GM21619 (cell line): ENCODE results near the gene PGLYRP4.
"Not testable (repeated sequence)": the region's sequence is repeated elsewhere in the genome, so short reads cannot be mapped to it uniquely, and the experiment has no call there.

ENCODE experiments used
- ATAC-seq: cut with Tn5 transposase; IDR thresholded peaks from one replicate; pipeline ENCODE4 v1.9.1; 2021; ENCODE audit not compliant: unreplicated experiment

The PGLYRP4 gene

DNA sequence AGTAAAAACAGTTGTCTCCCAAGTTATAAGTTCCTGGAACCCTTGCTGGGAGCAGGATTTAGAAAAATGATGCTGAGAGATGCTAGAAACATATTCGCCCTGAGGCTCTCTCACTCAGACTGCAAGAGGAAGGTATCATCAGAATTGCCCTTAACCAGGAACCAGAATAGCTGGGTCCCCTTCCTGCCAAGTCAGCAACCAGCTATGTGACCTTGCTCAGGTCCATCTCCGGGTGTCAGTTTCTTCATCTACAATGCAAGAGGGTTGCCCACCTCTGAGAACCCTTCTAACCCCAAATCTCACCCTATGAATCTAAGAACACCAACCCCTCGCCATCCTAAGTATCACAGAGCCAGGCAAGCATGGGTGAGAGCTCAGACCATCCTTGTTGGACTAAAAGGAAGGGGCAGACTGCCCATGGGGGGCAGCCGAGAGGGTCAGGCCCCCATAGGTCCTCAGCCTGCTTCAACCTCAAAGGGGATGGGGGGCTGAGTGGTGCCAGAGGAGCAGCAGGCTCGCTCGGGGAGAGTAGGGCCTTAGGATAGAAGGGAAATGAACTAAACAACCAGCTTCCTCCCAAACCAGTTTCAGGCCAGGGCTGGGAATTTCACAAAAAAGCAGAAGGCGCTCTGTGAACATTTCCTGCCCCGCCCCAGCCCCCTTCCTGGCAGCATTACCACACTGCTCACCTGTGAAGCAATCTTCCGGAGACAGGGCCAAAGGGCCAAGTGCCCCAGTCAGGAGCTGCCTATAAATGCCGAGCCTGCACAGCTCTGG lies 8.6 kb upstream of the PGLYRP4 start:
- no peak for ATAC-seq

- no peak for ATAC-seq
These were observed 7.9 kb upstream of the PGLYRP4 start for GRCh38 chr1:153356392-153357075.

DNA sequence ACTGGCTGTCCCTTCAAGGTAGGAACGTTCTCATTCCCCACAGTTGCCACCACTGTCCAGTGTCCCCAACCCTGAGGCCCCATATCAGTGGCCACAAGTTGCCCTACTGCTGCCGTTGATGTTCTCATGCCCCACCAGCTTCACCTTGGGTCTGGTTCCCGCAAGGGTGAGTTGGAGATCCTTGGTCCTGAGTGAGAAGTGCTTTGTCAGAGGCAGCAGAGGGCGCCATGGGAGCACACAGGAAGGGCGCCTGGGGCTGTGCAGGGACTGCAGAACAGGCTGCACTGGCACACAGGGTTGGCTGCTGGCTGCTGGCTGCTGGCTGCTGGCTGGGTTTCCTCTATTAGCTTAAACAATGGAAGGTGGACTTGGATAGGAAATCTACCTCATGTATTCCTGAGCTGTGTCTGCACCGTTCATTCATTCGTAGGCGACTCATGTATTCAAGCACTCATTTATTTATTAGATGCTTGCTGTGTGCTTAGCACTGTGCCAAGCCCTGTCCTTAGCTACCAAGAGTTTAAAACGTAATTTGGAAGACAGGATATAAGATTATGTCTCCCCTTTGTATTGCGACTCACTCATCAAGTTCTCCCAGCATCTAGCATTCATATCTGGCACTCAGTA lies 6.9 kb upstream of the PGLYRP4 start:
- ATAC-seq = no peak

- no peak for ATAC-seq
These were observed 6.0 kb upstream of the PGLYRP4 start for GRCh38 chr1:153354515-153355193.

DNA sequence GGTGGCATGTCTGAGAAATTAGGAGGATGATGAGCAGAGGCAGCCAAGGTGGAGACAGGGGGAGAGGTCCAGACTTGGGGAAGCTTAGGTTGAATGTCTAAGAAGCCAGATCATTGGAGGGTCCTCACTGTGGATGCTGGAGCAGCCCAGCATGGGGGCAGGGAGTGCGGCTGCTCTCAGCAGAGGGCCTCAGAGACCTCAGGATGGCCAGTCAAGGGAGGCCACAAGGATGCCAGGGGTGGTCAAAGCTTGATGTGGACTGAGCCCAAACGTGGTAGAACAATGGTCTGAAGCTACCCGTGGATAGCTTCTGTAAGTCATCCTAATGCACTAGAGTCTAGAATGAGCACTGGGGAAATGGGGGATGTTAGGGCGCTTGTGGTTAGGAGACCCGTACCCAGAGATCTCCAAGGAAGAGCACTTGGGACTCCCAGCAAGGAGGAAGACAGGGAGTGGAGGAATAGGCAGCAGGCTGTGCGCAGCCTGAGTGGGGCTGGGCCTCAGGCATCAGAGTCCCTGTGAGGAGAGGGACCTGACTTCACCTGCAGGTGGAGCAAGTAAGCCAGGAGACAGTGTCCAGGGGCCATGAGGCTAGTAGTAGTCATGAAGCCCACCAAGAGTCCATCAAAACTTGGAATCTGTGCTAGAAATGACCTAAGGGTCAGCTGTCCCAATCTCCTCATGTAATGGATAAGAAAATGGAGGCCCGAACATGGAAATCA lies 4.7 kb upstream of the PGLYRP4 start:
- no peak for ATAC-seq

DNA sequence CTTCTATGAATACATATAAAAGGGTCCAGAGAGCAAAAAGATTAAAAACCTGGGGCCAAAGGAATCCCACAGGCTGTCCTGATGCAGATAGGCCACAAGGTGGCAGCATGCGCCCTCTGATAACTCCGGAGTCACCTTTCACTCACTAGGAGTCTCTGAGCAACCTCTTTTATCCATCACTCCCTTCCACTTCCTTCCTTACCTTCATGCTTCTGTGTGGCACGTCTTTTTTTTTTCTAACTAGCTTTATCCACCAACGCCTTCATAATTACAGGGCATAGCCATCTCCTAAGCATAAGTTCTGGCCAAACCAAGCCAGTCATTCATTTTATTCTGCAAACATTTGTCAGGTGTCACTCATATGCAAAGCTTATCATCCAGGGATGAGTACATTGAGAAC lies 3.9 kb upstream of the PGLYRP4 start:
- no peak for ATAC-seq

- no peak for ATAC-seq
These were observed 1.8 kb upstream of the PGLYRP4 start for GRCh38 chr1:153350321-153350957.

DNA sequence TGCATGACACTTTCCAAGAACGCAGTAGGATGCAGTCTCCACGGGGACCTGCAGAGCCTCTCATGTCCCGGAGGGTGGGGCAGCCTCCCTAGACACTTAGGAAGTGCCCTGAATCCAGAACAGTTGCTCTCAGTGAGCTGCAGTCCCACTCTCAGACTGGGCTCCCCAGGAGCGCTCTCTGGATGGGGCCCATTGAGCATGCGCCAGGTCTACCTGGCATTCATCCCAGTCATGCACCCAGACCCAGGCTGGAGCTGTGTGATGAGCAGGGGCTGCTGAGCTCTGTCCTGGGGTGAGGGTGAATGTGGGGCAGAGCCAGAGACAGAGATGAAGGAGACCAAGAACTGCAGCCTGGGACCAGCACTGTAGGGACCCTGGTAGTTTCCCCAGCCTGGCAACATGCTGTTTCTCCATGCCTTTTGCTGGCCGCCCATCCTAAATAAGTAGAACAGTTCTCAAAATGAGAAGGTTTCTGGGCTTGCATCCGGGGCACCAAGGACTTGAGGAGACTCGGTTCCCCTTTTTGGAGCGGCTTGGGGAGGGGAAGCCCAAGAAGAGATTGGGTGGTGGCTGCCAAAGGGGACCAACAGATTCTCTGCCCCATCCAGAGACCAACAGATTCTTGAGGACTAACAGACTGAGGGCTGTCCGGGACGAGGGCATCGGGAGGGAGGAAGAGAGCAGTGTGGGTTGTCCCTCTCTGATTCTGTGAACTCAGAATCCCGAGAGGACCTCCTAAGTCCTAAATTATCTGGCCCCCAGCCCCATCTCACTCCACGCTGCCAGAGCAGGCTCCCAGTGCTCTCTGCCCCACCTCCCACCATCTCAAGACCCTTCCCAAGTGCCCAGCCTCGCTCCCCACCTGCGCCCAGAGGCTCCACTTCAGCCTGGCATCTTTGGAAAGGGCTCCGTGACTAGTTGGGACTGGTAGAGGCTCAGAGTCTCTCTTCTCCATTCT lies 1.0 kb upstream of the PGLYRP4 start:
- no peak for ATAC-seq

GRCh38 chr1:153347856-153348255 lies 785 bp downstream of the PGLYRP4 start:
- no peak for ATAC-seq

- ATAC-seq = not testable (repeated sequence)
These were observed 1.6 kb downstream of the PGLYRP4 start for GRCh38 chr1:153347049-153347448.

GRCh38 chr1:153346077-153346723 lies 2.4 kb downstream of the PGLYRP4 start:
- no peak for ATAC-seq

DNA sequence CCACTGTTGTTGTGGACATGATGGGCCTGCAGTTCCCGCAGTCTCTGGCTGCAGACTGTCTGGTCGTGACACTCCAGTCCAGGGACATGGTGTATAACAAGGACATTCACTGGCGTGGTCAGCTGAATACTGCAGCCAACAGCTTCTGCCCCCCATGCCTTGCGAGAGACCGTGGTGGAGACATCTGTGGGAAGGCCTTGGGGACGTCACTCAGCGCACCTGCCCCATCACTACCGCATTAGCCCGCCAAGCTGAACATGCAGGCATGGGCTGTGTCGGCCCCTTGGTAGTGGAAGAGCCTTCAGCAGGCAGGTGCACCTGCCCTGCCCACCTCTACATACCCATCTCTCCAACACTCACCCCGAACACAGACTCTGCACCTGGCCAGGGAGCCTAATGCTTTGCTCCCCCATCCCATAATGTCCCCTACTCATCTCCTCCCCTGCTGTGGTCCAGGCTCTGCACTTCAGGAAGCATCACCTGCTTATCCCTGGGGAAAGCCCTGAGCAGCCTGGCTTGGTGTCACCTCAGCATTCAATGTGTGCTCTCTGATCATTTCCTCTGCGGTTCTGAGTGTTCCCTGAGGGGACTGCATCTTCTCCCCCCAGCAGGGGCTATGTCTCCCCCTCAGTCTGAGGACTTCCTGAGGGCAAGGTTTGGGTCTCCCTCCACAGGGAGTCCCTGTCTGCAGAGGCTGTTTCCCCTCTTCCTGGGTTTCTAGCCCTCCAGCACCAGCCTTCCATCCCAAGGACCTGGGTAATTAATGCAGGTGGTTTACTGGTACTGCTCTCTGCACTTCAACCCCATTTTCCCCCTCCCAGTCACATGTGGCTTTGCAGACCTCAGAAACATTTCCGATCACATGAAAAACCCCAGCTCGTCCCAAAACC lies 3.2 kb downstream of the PGLYRP4 start:
- no peak for ATAC-seq

GRCh38 chr1:153344718-153345025 lies 4.0 kb downstream of the PGLYRP4 start:
- ATAC-seq = no peak

DNA sequence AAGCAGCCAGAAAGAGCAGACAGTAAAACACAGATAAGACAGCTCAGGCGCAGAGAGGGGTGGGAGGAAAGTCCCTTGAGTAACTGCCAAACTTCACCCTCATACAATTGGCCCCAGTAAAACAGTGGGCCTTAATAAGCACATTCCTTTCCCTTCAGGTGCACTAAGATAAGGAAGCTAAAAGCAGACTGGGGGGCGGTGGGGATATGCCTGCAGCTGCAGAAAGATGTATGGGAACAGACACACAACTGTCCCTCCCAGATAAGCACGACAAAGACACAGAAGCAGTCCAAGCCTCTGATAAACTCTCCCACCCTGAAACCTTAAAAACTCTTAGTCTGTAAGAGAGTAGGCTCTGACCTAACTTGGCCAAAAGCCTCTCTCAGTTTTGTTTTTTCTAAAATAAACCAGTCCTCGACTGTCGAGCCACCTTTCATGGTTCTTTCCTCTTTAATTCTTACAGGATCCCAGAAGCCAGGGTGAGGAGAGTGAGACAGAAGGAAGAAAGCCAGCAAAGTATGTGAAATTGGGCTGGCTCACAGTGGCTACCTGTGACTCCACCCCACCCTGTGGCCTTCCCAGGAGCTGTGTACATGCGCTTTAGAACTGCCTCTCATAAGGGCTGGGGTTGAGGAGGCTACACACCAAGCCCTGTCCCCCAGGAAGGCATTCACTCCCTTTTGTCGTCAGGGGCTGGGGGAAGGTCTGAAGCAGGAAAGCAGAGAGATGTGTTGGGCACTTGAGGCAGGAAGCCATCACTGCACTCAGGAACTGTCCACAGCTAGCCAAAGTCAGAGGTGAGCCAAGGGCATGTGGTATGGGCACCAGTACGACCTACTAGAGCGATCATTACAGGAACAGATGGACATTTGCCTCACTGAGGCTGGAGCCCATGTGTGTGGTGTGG lies 4.6 kb downstream of the PGLYRP4 start:
- no peak for ATAC-seq

GRCh38 chr1:153343040-153343681 lies 5.5 kb downstream of the PGLYRP4 start:
- ATAC-seq = no peak

GRCh38 chr1:153342178-153342577 lies 6.5 kb downstream of the PGLYRP4 start:
- ATAC-seq = no peak
